ENCODE data around the gene SLC36A4. TPM values are rescaled to one million over a fixed set of nuclear protein-coding genes. Genes with fewer than 3 reads are reported as not detected.
A peak's percentile ranks its signal among the peaks of the same experiment; 100 is the strongest.

The SLC36A4 gene
- total and polyA plus RNA-seq, 9 of the 15 experiments (the other 6 are each of a cell fraction or from before 2014, with no cell fraction given), result 1.4 to 8.0 (median 5.4) TPM

- Histone ChIP-seq H2AFZ (ENCODE audit: low read depth, low read length) (no peak overlapping the region), H3K9me3 (replicated peaks; ENCODE audit: control insufficient read depth, insufficient read depth, low read depth, low read length) (no peaks in the 10 kb centered on the region), H3K9ac (ENCODE audit: insufficient read depth in 1 of 2, low read depth in 2 of 2, low read length in 2 of 2) (no peak overlapping the region), H3K9me1 (ENCODE audit: control insufficient read depth, insufficient read depth, low read length) (no peaks in the 10 kb centered on the region), H3K4me1 (replicated peaks in 1 of 2; ENCODE audit: control insufficient read depth in 2 of 2, insufficient read depth in 2 of 2, low read length in 2 of 2) (no peaks in the 10 kb centered on the region), H3K79me2 (ENCODE audit: control insufficient read depth, insufficient read depth, low read length) (no peaks in the 10 kb centered on the region), H3K4me2 (ENCODE audit: insufficient read depth, low read length) (no peak overlapping the region; the same call in 1 of the 2 replicates), H4K20me1 (replicated peaks; ENCODE audit: control insufficient read depth, insufficient read depth, low read length) (no peaks in the 10 kb centered on the region; the same call in 1 of the 2 replicates), H3K27ac (ENCODE audit: extremely low read depth, low read depth, low read length) (no peak overlapping the region), H3K4me3 (no peak overlapping the region), H3K27me3 (ENCODE audit: control insufficient read depth in 2 of 2, insufficient read depth in 2 of 2, low read length in 2 of 2) (no peaks in the 10 kb centered on the region; a peak in 1 of 5 replicates), H3K36me3 (ENCODE audit: control insufficient read depth, insufficient read depth, low read length) (no peaks in the 10 kb centered on the region)
- intact Hi-C loops (cut with micrococcal nuclease), result loop anchor here (1.0 to 10.0 kb wide), 5 partner anchors 102 to 418 kb away; partner anchors contain the start of gene SMCO4
- ChIA-PET POLR2A (interaction anchor here (1.0 kb wide), 1 partner anchor 15 kb away, joined by 4 read pairs; no protein-coding TSS in a partner anchor), CTCF (ENCODE audit: low intra/inter-chr PET ratio) (interaction anchor here (0.7 to 2.6 kb wide), 6 partner anchors 59 to 827 kb away, joined by 3 to 11 read pairs (median 4); partner anchors contain the start of gene SMCO4)
- WGBS (ENCODE audit: insufficient coverage, low coverage, missing lambda C conversion rate), result 0% methylated on average over 4 of the region's 4 CpGs
- in situ Hi-C loops (cut with MboI), result loop anchor here (10.0 kb wide), 1 partner anchor 420 kb away; no protein-coding TSS in a partner anchor
- peak; percentile 92 for FAIRE-seq
- peak; percentile 98 for ATAC-seq
- DNase-seq (ENCODE audit: extremely low read depth in 1 of 4, low spot score in 3 of 4), result peak; percentile 51 to 73 (median 52)
- no TSS peak for BruUV-seq (replicated peaks)
- TF ChIP-seq RCOR1 (IDR thresholded peaks at IDR 0.05; ENCODE audit: borderline replicate concordance in 1 of 2, low read depth in 2 of 2, low read length in 2 of 2) (0 out of 4 replicates have a peak, but pooled peaks of 1 of the 2 experiments have one; percentile 32), SMC3 (conservative IDR thresholded peaks at IDR 0.05; ENCODE audit: insufficient read depth, low read depth, low read length) (peak; percentile 84), REST (IDR thresholded peaks at IDR 0.05; ENCODE audit: borderline replicate concordance) (peak; percentile 81), REST (CRISPR knock-in tag; IDR thresholded peaks at IDR 0.05; ENCODE audit: low read depth) (no peak), STAG1 (CRISPR knock-in tag; IDR thresholded peaks at IDR 0.05; ENCODE audit: borderline replicate concordance) (peak; percentile 87; the same call in 1 of the 2 replicates), ARID2 (IDR thresholded peaks at IDR 0.05) (0 out of 2 replicates have a peak, but pooled peaks have one; percentile 36), RAD21 (CRISPR knock-in tag; conservative IDR thresholded peaks at IDR 0.05 in 1 of 2, IDR thresholded peaks at IDR 0.05 in 1 of 2) (peak; percentile 97), MAZ (CRISPR knock-in tag; conservative IDR thresholded peaks at IDR 0.05 in 1 of 2, IDR thresholded peaks at IDR 0.05 in 1 of 2) (peak in 1 of 2 experiments; percentile 25; a peak in 1 of 4 replicates), ZNF445 (CRISPR knock-in tag; IDR thresholded peaks at IDR 0.05; ENCODE audit: low read depth) (no peak)
- TF ChIP-seq, protein P1, sequence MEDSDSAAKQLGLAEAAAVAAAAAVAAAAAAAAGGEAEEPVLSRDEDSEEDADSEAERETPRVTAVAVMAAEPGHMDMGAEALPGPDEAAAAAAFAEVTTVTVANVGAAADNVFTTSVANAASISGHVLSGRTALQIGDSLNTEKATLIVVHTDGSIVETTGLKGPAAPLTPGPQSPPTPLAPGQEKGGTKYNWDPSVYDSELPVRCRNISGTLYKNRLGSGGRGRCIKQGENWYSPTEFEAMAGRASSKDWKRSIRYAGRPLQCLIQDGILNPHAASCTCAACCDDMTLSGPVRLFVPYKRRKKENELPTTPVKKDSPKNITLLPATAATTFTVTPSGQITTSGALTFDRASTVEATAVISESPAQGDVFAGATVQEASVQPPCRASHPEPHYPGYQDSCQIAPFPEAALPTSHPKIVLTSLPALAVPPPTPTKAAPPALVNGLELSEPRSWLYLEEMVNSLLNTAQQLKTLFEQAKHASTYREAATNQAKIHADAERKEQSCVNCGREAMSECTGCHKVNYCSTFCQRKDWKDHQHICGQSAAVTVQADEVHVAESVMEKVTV (CRISPR knock-in tag; IDR thresholded peaks at IDR 0.05), result peak; percentile 90
These were observed 36.9 kb upstream of the SLC36A4 start for GRCh38 chr11:93234602-93235207.
